ENCODE data around the gene PCNX4. TPM values are rescaled to one million over a fixed set of nuclear protein-coding genes. Genes with fewer than 3 reads are reported as not detected.

The PCNX4 gene
- total RNA-seq, 1 experiment from 2014 or later, result 32.9 TPM

GRCh38 chr14:60174352-60175254, 82.9 kb downstream of the PCNX4 start:
- no peak for DNase-seq (ENCODE audit: low spot score)

GRCh38 chr14:60175255-60175902, 83.7 kb downstream of the PCNX4 start:
- DNase-seq (ENCODE audit: low spot score), result no peak

- no peak for DNase-seq (ENCODE audit: low spot score)
Measured at GRCh38 chr14:60178164-60178563, 86.4 kb downstream of the PCNX4 start.

- no peak for DNase-seq (ENCODE audit: low spot score)
Measured at GRCh38 chr14:60178820-60179219, 87.1 kb downstream of the PCNX4 start.

GRCh38 chr14:60179431-60179869, 87.7 kb downstream of the PCNX4 start:
- no peak for DNase-seq (ENCODE audit: low spot score)

GRCh38 chr14:60183138-60183537, 91.4 kb downstream of the PCNX4 start:
- no peak for DNase-seq (ENCODE audit: low spot score)

- DNase-seq (ENCODE audit: low spot score), result peak; percentile 2
Measured at GRCh38 chr14:60183741-60184140, 92.0 kb downstream of the PCNX4 start.

GRCh38 chr14:60184146-60184904, 92.6 kb downstream of the PCNX4 start:
- peak; percentile 60 for DNase-seq (ENCODE audit: low spot score)

- DNase-seq (ENCODE audit: low spot score), result no peak
Measured at GRCh38 chr14:60184905-60185555, 93.3 kb downstream of the PCNX4 start.

GRCh38 chr14:60188115-60188514, 96.4 kb downstream of the PCNX4 start:
- peak; percentile 7 for DNase-seq (ENCODE audit: low spot score)

GRCh38 chr14:60188696-60189095, 97.0 kb downstream of the PCNX4 start:
- DNase-seq (ENCODE audit: low spot score), result no peak

GRCh38 chr14:60189923-60190840, 98.5 kb downstream of the PCNX4 start:
- no peak for DNase-seq (ENCODE audit: low spot score)

GRCh38 chr14:60195179-60195810, 103.6 kb downstream of the PCNX4 start:
- DNase-seq (ENCODE audit: low spot score), result no peak

- DNase-seq (ENCODE audit: low spot score), result no peak
Measured at GRCh38 chr14:60196291-60196690, 104.6 kb downstream of the PCNX4 start.

GRCh38 chr14:60197629-60198303, 106.0 kb downstream of the PCNX4 start:
- no peak for DNase-seq (ENCODE audit: low spot score)

- no peak for DNase-seq (ENCODE audit: low spot score)
Measured at GRCh38 chr14:60199321-60199720, 107.6 kb downstream of the PCNX4 start.

GRCh38 chr14:60204104-60204842, 112.5 kb downstream of the PCNX4 start:
- DNase-seq (ENCODE audit: low spot score), result no peak
